GM23248 (cell line): ENCODE measurements around the gene UQCRHL. TPM values are rescaled to one million over a fixed set of nuclear protein-coding genes. Genes with fewer than 3 reads are reported as not detected.

Source experiments
- DNase-seq: peaks from one replicate; pipeline ENCODE4 v3.0.0-alpha.2; 2015
- H2AFZ ChIP-seq: fragments of 200-600 bp; sonication (generic); 2 replicates; pipeline ENCODE4 v1.6.1; 2016; ENCODE audit warnings: antibody characterized with exemption
- H3F3A ChIP-seq: fragments of 200-600 bp; sonication (generic); 2 replicates; pipeline ENCODE4 v1.6.1; 2016; ENCODE audit warnings: mild to moderate bottlenecking, antibody characterized with exemption, mixed run types; ENCODE audit not compliant: insufficient read depth
- H3K27ac ChIP-seq: fragments of 200-600 bp; sonication (generic); 2 replicates; pipeline ENCODE4 v1.5.1; 2016; ENCODE audit warnings: mild to moderate bottlenecking
- H3K27me3 ChIP-seq: fragments of 200-600 bp; sonication (generic); replicated peaks from 2 replicates; pipeline ENCODE4 v1.6.1; 2016; ENCODE audit warnings: mild to moderate bottlenecking; ENCODE audit not compliant: insufficient read depth
- H3K36me3 ChIP-seq: fragments of 200-600 bp; sonication (generic); 2 replicates; pipeline ENCODE4 v1.6.1; 2016; ENCODE audit warnings: low read depth, mild to moderate bottlenecking
- H3K4me1 ChIP-seq: fragments of 200-600 bp; sonication (generic); 2 replicates; pipeline ENCODE4 v1.6.1; 2016; ENCODE audit warnings: mild to moderate bottlenecking; ENCODE audit not compliant: insufficient read depth
- H3K4me2 ChIP-seq: fragments of 200-600 bp; sonication (generic); one replicate; pipeline ENCODE4 v1.6.1; 2016; ENCODE audit warnings: mild to moderate bottlenecking; ENCODE audit not compliant: unreplicated experiment
- H3K4me3 ChIP-seq: fragments of 200-600 bp; sonication (generic); 2 replicates; pipeline ENCODE4 v1.5.1; 2016; ENCODE audit warnings: mild to moderate bottlenecking
- H3K79me2 ChIP-seq: fragments of 200-600 bp; sonication (generic); 2 replicates; pipeline ENCODE4 v1.6.1; 2016; ENCODE audit warnings: mild to moderate bottlenecking; ENCODE audit not compliant: insufficient read depth
- H3K9ac ChIP-seq: fragments of 200-600 bp; sonication (generic); 2 replicates; pipeline ENCODE4 v1.6.1; 2016; ENCODE audit warnings: mild to moderate bottlenecking
- H3K9me2 ChIP-seq: fragments of 200-600 bp; sonication (generic); 2 replicates; pipeline ENCODE4 v1.6.1; 2016; ENCODE audit warnings: mixed run types, mild to moderate bottlenecking, moderate library complexity; ENCODE audit not compliant: insufficient read depth
- H3K9me3 ChIP-seq: fragments of 200-600 bp; sonication (generic); one replicate; pipeline ENCODE4 v1.6.1; 2017; ENCODE audit warnings: low read depth
- H4K20me1 ChIP-seq: fragments of 200-600 bp; sonication (generic); 2 replicates; pipeline ENCODE4 v1.6.0; 2016; ENCODE audit not compliant: insufficient read depth
- EZH2 ChIP-seq: fragments of 200-600 bp; sonication (generic); IDR thresholded peaks from 2 replicates; pipeline ENCODE4 v1.6.1; 2018; ENCODE audit warnings: antibody characterized with exemption, mild to moderate bottlenecking; ENCODE audit not compliant: insufficient read depth, poor library complexity, severe bottlenecking
- EZH2phosphoT487 ChIP-seq: fragments of 200-600 bp; sonication (generic); IDR thresholded peaks from 2 replicates; pipeline ENCODE4 v1.6.1; 2018; ENCODE audit warnings: antibody characterized with exemption, moderate library complexity, mild to moderate bottlenecking, low read depth; ENCODE audit not compliant: insufficient read depth
- WGBS, 2 experiments: methylation state at CpG; one replicate each; pipeline ENCODE4 v1.1.6; 2015 to 2017; ENCODE audit warnings: low lambda C conversion rate in 2 of 2, low coverage in 1 of 2; ENCODE audit errors: missing lambda C conversion rate in 2 of 2; 5-methylcytosine and 5-hydroxymethylcytosine counted together
- in situ Hi-C: fragments of 300-500 bp; cut with MboI; formaldehyde crosslinking; loops from 2 replicates; pipeline ENCODE4 v1.15.0; 2020
- polyA plus RNA-seq: library from polyadenylated mRNA; unstranded; fragments of >200 nt; fragmentation: Nextera tagmentation; extraction: Ambion mirVana; gene quantifications from 2 replicates; pipeline ENCODE4 v1.2.1, GENCODE V29; 2016
- total RNA-seq: library from RNA; depleted of rRNA; stranded (reverse); fragments of >200 nt; shearing (Covaris generic); gene quantifications from 2 replicates; pipeline ENCODE4 v1.2.3, GENCODE V29; 2014

The UQCRHL gene
- total and polyA plus RNA-seq, 2 experiments from 2014 or later, result 0.32 to 0.60 TPM

GRCh38 chr1:15797614-15798390, 9.6 kb downstream of the UQCRHL start:
- peak; percentile 42 for DNase-seq
- no peaks in the 10 kb centered on the region for H3K36me3 ChIP-seq
- H3K9me3 ChIP-seq, result no peaks in the 10 kb centered on the region
- 85 to 86% methylated on average over 14 of the region's 14 CpGs for WGBS, 2 experiments
- H3K4me1 ChIP-seq, result peaks cover 85% of the 10 kb centered on the region
- no peak overlapping the region for H3K4me3 ChIP-seq
- peak overlapping the region; percentile 91 for H3K27ac ChIP-seq
- H3K9me2 ChIP-seq, result no peaks in the 10 kb centered on the region
- H3F3A ChIP-seq, result peaks cover 63% of the 10 kb centered on the region
- TF ChIP-seq EZH2 (no peak), EZH2phosphoT487 (no peak)
- 0 out of 2 replicates have a peak overlapping the region, but pooled peaks have one; percentile 46 for H3K9ac ChIP-seq
- H3K27me3 ChIP-seq, result no peaks in the 10 kb centered on the region
- H4K20me1 ChIP-seq, result no peaks in the 10 kb centered on the region
- no peaks in the 10 kb centered on the region for H3K79me2 ChIP-seq
- in situ Hi-C loops, result no loop called here
- no peak overlapping the region for H3K4me2 ChIP-seq
- H2AFZ ChIP-seq, result no peak overlapping the region

DNA sequence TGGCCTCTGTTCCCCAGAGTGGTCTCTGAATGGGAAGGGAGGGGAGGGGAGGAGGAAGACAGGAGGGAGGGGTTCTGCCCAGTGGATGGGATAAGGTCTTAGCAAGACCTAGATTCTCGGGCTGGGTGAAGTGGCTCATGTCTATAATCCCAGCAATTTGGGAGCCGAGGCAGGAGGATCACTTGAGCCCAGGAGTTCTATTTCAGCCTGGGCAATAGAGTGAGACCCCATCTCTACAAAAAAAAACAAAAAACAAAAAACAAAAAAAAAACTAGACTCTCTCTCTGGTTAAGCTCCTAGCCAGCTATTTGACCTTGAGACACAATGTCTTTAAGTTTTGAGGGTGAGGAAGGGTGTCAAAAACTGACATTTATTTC, 11.4 kb downstream of the UQCRHL start:
- peaks cover 63% of the 10 kb centered on the region for H3F3A ChIP-seq
- H3K27ac ChIP-seq, result peak overlapping the region; percentile 91
- H4K20me1 ChIP-seq, result no peaks in the 10 kb centered on the region
- TF ChIP-seq EZH2, result no peak
- no peak for TF ChIP-seq EZH2phosphoT487
- no peak overlapping the region for H3K4me3 ChIP-seq
- no peak overlapping the region for H2AFZ ChIP-seq
- peak overlapping the region; percentile 60 for H3K4me2 ChIP-seq
- H3K4me1 ChIP-seq, result peaks cover 73% of the 10 kb centered on the region
- peak overlapping the region; percentile 46 for H3K9ac ChIP-seq
- in situ Hi-C loops, result no loop called here
- H3K9me3 ChIP-seq, result no peaks in the 10 kb centered on the region
- no peaks in the 10 kb centered on the region for H3K79me2 ChIP-seq
- no peaks in the 10 kb centered on the region for H3K27me3 ChIP-seq
- no peaks in the 10 kb centered on the region for H3K36me3 ChIP-seq
- no peaks in the 10 kb centered on the region for H3K9me2 ChIP-seq
- 96 to 98% methylated on average over 2 of the region's 2 CpGs for WGBS, 2 experiments
- no peak for DNase-seq

DNA sequence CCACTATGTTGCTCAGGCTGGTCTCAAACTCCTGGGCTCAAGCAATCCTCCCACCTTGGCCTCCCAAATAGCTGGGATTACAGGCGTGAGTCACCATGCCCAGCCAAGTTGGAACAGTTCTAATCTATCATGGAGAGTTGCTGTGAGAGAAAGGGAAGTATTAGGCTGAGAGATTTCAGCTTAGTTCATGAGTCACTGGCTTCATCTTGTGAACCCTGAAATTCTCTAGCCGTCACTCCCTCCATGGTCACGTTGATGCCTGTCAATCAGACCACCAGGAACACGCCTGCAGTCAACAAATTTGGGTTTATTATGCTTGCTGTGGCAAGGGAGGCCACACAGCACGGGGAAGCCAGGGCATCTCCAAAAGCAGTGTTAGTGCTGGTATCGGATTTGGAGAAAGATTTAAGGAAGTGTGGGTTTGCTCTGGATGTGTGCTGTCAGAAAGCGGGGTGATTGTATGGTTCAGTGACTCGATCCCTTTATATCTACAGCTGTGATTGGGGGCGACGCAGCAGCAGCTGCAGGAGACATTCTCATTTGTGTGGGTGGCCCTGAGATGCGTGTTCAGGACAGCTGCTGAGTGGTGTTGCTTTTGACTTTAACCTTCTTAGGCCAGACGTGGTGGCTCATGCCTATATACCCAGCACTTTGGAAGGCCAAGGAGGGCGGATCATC, 18.7 kb downstream of the UQCRHL start:
- in situ Hi-C loops, result no loop called here
- Histone ChIP-seq H3K4me2 (no peak overlapping the region), H3K9me2 (no peaks in the 10 kb centered on the region), H3K4me3 (no peak overlapping the region), H3K27ac (peak overlapping the region; percentile 24; the same call in 1 of the 2 replicates), H3K36me3 (0 out of 2 replicates have a peak, but pooled peaks cover 3% of the 10 kb centered on the region), H2AFZ (no peak overlapping the region), H3K27me3 (no peaks in the 10 kb centered on the region), H3K9me3 (no peaks in the 10 kb centered on the region), H3K9ac (no peak overlapping the region), H3K79me2 (no peaks in the 10 kb centered on the region), H3F3A (peaks cover 27% of the 10 kb centered on the region), H4K20me1 (no peaks in the 10 kb centered on the region), H3K4me1 (peaks cover 39% of the 10 kb centered on the region)
- TF ChIP-seq EZH2phosphoT487 (no peak), EZH2 (no peak)
- WGBS, 2 experiments, result 84 to 93% methylated on average over 13 of the region's 13 CpGs
- peak; percentile 64 for DNase-seq

DNA sequence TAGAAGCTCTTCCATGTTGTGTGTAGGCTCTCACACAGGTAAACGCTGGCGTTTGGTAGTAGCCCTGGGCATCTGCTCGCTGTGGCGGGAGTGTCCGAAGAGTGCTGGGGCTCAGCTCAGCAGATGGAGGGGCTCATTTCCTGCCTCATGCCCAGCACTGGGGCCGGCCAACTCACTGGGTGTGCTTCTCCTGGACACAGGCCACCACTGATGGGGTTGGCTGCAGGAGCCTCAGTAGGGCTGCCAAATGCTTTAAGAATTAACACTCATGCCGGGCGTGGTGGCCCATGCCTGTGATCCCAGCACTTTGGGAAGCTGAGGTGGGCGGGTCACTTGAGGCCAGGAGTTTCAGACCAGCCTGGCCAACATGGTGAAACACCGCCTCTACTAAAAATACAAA, 20.9 kb downstream of the UQCRHL start:
- H3K79me2 ChIP-seq, result no peaks in the 10 kb centered on the region
- H4K20me1 ChIP-seq, result no peaks in the 10 kb centered on the region
- no peak for TF ChIP-seq EZH2
- TF ChIP-seq EZH2phosphoT487, result no peak
- 24 to 30% methylated on average over 10 of the region's 10 CpGs for WGBS, 2 experiments
- peaks cover 31% of the 10 kb centered on the region for H3K4me1 ChIP-seq
- peak overlapping the region; percentile 44 for H3K9ac ChIP-seq
- peaks cover 26% of the 10 kb centered on the region for H3F3A ChIP-seq
- 0 out of 2 replicates have a peak, but pooled peaks cover 3% of the 10 kb centered on the region for H3K36me3 ChIP-seq
- DNase-seq, result peak; percentile 92
- H3K9me3 ChIP-seq, result no peaks in the 10 kb centered on the region
- H3K27me3 ChIP-seq, result no peaks in the 10 kb centered on the region
- peak overlapping the region; percentile 85 for H3K27ac ChIP-seq
- H3K4me2 ChIP-seq, result peak overlapping the region; percentile 34
- peak overlapping the region; percentile 23; the same call in 1 of the 2 replicates for H2AFZ ChIP-seq
- in situ Hi-C loops, result no loop called here
- no peaks in the 10 kb centered on the region for H3K9me2 ChIP-seq
- no peak overlapping the region for H3K4me3 ChIP-seq
